Measurements from ENCODE around the gene GRIA4.

The GRIA4 gene

DNA sequence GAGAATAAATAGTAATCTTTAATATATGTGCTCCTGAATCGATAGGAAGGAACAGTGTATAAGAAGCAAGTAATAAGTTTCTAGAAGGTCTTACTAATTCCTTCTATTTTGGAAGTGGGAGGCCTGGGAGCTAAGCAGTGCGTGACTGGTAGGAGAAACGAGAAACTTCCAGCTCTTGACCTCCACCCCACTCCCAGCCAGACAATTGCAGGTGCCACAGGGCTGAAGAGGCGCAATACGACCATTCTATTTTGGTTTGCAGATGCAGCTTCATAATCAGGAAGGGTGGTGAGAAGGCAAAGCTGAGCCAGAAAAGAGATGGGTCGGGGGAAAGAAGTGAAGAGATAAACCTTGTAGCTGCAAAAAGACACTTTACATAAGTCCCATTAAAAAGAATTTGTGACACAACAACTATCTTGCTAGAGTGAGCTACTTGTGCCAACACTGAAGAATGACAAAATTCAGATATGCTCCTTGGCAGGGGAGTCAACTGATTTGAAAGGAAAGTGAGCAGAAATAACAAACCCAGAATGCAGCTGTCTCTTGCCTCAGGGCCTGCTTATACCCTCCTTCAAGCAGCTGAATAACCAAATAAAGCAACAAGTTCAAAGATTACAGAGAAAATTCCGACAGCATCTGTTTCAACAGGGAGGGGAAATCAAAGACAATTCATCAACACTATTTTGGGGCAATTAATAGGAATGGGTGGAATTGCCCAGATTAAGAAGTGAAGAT lies 35.1 kb downstream of the GRIA4 start:
- H4K20me1 ChIP-seq (ENCODE audit: low read depth, low read length) = no peaks in the 10 kb centered on the region
- TF ChIP-seq CTCF (IDR thresholded peaks at IDR 0.05; ENCODE audit: insufficient read depth, low read length, poor library complexity, severe bottlenecking) = no peak
- no peak for TF ChIP-seq EZH2phosphoT487 (conservative IDR thresholded peaks at IDR 0.05; ENCODE audit: low read length)
- H3K79me2 ChIP-seq (ENCODE audit: insufficient read depth, low read length) = no peaks in the 10 kb centered on the region
- no peak overlapping the region for H2AFZ ChIP-seq (ENCODE audit: low read depth, low read length, severe bottlenecking)
- H3K9ac ChIP-seq (ENCODE audit: low read length) = no peak overlapping the region
- no peaks in the 10 kb centered on the region for H3K27me3 ChIP-seq (ENCODE audit: low read length)
- no peak overlapping the region for H3K4me3 ChIP-seq (ENCODE audit: insufficient read depth, low read length, poor library complexity, severe bottlenecking)
- H3F3A ChIP-seq (ENCODE audit: insufficient read depth) = no peaks in the 10 kb centered on the region
- H3K27ac ChIP-seq (ENCODE audit: low read depth, low read length) = no peak overlapping the region
- H3K4me2 ChIP-seq (ENCODE audit: low read depth, low read length, poor library complexity, severe bottlenecking) = no peak overlapping the region
- no peaks in the 10 kb centered on the region for H3K9me2 ChIP-seq (replicated peaks; ENCODE audit: insufficient read depth, low read length)
- no peaks in the 10 kb centered on the region for H3K36me3 ChIP-seq (ENCODE audit: low read length)
- no peaks in the 10 kb centered on the region for H3K9me3 ChIP-seq (ENCODE audit: insufficient read depth, low read length)

DNA sequence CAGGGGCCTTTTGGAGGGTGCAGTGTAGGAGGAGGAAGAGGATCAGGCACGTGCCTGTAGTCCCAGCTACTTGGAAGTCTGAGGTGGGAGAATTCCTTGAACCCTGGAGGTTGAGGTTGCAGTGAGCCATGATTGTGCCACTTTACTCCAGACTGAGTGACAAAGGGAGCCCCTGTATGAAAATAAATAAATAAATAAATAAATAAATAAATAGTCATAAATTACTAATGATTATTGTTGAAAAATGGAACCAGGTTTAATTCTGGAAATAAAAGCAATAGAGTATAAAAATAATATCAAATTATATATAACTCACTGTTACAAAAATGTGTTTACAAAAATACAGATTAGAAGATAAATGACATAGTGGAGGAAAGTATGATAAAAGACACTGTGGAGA lies 37.9 kb downstream of the GRIA4 start:
- Histone ChIP-seq H3K4me2 (ENCODE audit: low read depth, low read length, poor library complexity, severe bottlenecking) (no peak overlapping the region), H3K36me3 (ENCODE audit: low read length) (no peaks in the 10 kb centered on the region), H3K4me3 (ENCODE audit: insufficient read depth, low read length, poor library complexity, severe bottlenecking) (no peak overlapping the region), H3K9me3 (ENCODE audit: insufficient read depth, low read length) (no peaks in the 10 kb centered on the region), H3K79me2 (ENCODE audit: insufficient read depth, low read length) (no peaks in the 10 kb centered on the region), H4K20me1 (ENCODE audit: low read depth, low read length) (no peaks in the 10 kb centered on the region), H2AFZ (ENCODE audit: low read depth, low read length, severe bottlenecking) (no peak overlapping the region), H3K27me3 (ENCODE audit: low read length) (no peaks in the 10 kb centered on the region), H3F3A (ENCODE audit: insufficient read depth) (no peaks in the 10 kb centered on the region), H3K9ac (ENCODE audit: low read length) (no peak overlapping the region), H3K9me2 (replicated peaks; ENCODE audit: insufficient read depth, low read length) (no peaks in the 10 kb centered on the region), H3K27ac (ENCODE audit: low read depth, low read length) (no peak overlapping the region)
- no peak for TF ChIP-seq EZH2phosphoT487 (conservative IDR thresholded peaks at IDR 0.05; ENCODE audit: low read length)
- no peak for TF ChIP-seq CTCF (IDR thresholded peaks at IDR 0.05; ENCODE audit: insufficient read depth, low read length, poor library complexity, severe bottlenecking)

DNA sequence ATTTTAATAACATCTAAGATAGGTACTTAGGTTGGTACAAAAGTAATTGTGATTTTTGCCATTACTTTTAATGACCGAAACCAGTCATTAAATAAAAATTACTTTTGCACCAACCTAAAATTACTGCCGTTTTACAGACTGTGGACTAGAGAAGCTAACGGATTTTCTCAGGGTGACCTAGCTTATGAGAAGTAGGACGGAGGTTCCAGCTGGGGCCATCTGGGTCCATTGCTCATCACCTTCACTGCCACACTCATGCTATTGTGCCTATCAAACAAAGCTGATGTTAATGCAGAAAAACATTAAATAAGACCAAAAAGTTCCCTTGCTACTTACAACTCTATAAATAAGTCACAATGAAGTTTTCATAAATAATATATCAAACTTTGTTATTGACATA lies 38.9 kb downstream of the GRIA4 start:
- Histone ChIP-seq H3K4me3 (ENCODE audit: insufficient read depth, low read length, poor library complexity, severe bottlenecking) (no peak overlapping the region), H3K27me3 (ENCODE audit: low read length) (no peaks in the 10 kb centered on the region), H3F3A (ENCODE audit: insufficient read depth) (no peaks in the 10 kb centered on the region), H3K36me3 (ENCODE audit: low read length) (no peaks in the 10 kb centered on the region), H3K79me2 (ENCODE audit: insufficient read depth, low read length) (no peaks in the 10 kb centered on the region), H3K27ac (ENCODE audit: low read depth, low read length) (no peak overlapping the region), H3K9me2 (replicated peaks; ENCODE audit: insufficient read depth, low read length) (no peaks in the 10 kb centered on the region), H3K9ac (ENCODE audit: low read length) (no peak overlapping the region), H2AFZ (ENCODE audit: low read depth, low read length, severe bottlenecking) (no peak overlapping the region), H3K9me3 (ENCODE audit: insufficient read depth, low read length) (no peaks in the 10 kb centered on the region), H4K20me1 (ENCODE audit: low read depth, low read length) (no peaks in the 10 kb centered on the region), H3K4me2 (ENCODE audit: low read depth, low read length, poor library complexity, severe bottlenecking) (no peak overlapping the region)
- TF ChIP-seq EZH2phosphoT487 (conservative IDR thresholded peaks at IDR 0.05; ENCODE audit: low read length) = no peak

DNA sequence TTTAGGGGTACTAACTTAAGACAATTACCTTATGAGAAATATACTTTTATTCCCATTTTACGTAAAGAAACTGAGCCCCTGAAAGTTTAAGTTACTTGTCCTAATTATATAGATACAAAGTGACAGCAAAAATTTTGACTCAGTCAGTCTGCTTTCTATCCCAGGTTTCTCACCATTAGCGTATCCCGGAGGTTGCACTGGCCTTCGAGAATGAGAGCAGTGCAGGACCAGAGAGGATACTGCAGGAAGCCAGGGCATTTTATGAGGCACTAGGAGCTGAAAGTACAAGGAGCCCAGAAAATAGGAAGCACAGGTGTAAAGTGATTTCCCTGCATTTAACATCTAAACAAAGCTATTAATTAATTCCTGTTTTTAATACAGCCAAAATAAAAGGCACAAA lies 55.4 kb downstream of the GRIA4 start:
- no peak for TF ChIP-seq EZH2phosphoT487 (conservative IDR thresholded peaks at IDR 0.05; ENCODE audit: low read length)
- no peak for TF ChIP-seq CTCF (IDR thresholded peaks at IDR 0.05; ENCODE audit: insufficient read depth, low read length, poor library complexity, severe bottlenecking)

More for the DNA sequence above, 55.4 kb downstream of the GRIA4 start:
- Histone ChIP-seq H4K20me1 (ENCODE audit: low read depth, low read length) (no peaks in the 10 kb centered on the region), H2AFZ (ENCODE audit: low read depth, low read length, severe bottlenecking) (no peak overlapping the region), H3F3A (ENCODE audit: insufficient read depth) (no peaks in the 10 kb centered on the region), H3K27ac (ENCODE audit: low read depth, low read length) (no peak overlapping the region), H3K9me2 (replicated peaks; ENCODE audit: insufficient read depth, low read length) (no peaks in the 10 kb centered on the region), H3K9ac (ENCODE audit: low read length) (no peak overlapping the region), H3K4me2 (ENCODE audit: low read depth, low read length, poor library complexity, severe bottlenecking) (no peak overlapping the region), H3K4me3 (ENCODE audit: insufficient read depth, low read length, poor library complexity, severe bottlenecking) (no peak overlapping the region), H3K79me2 (ENCODE audit: insufficient read depth, low read length) (no peaks in the 10 kb centered on the region), H3K36me3 (ENCODE audit: low read length) (no peaks in the 10 kb centered on the region), H3K9me3 (ENCODE audit: insufficient read depth, low read length) (no peaks in the 10 kb centered on the region), H3K27me3 (ENCODE audit: low read length) (no peaks in the 10 kb centered on the region; the same call in 1 of the 2 replicates)
